ENCODE measurements around the gene CYP4F2. TPM values are rescaled to one million over a fixed set of nuclear protein-coding genes. Genes with fewer than 3 reads are reported as not detected.

CYP4F2 gene
- total RNA-seq, 1 experiment from 2014 or later, result not detected

DNA sequence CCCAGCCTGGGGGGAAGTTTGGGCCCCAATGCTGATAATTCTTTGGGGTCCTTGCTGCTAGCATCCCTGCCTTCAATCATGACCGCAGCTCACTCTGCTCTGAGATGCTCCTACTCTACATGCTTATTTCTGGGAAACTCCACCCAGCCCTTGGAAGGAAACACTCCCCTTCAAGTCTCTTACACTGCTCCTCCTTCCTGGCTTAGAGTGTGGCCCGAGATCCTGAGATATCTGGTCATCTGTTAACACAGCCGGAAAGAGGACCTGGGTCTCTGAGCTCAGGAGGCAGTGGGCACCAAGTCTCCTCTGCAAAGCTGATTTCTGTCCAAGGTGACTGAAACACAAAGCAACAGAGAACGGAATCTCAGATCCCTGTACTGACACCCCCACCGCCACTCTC, 33.0 kb downstream of the CYP4F2 start:
- peaks cover 4% of the 10 kb centered on the region for H3K27me3 Mint-ChIP-seq (ENCODE audit: insufficient read depth, unreplicated experiment)
- no peak overlapping the region for H3K4me3 ChIP-seq (ENCODE audit: low read depth, low read length)
- no peaks in the 10 kb centered on the region for H3K27me3 ChIP-seq (replicated peaks; ENCODE audit: control insufficient read depth, insufficient read depth, low read length)
- no peaks in the 10 kb centered on the region for H3K4me1 ChIP-seq
- no TSS peak for BruUV-seq (replicated peaks)
- no peak overlapping the region for H3K4me3 Mint-ChIP-seq (ENCODE audit: unreplicated experiment)
- no peak overlapping the region for H3K27ac Mint-ChIP-seq (ENCODE audit: unreplicated experiment)
- TF ChIP-seq, protein P1, sequence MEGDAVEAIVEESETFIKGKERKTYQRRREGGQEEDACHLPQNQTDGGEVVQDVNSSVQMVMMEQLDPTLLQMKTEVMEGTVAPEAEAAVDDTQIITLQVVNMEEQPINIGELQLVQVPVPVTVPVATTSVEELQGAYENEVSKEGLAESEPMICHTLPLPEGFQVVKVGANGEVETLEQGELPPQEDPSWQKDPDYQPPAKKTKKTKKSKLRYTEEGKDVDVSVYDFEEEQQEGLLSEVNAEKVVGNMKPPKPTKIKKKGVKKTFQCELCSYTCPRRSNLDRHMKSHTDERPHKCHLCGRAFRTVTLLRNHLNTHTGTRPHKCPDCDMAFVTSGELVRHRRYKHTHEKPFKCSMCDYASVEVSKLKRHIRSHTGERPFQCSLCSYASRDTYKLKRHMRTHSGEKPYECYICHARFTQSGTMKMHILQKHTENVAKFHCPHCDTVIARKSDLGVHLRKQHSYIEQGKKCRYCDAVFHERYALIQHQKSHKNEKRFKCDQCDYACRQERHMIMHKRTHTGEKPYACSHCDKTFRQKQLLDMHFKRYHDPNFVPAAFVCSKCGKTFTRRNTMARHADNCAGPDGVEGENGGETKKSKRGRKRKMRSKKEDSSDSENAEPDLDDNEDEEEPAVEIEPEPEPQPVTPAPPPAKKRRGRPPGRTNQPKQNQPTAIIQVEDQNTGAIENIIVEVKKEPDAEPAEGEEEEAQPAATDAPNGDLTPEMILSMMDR (IDR thresholded peaks at IDR 0.05; ENCODE audit: insufficient read depth in 1 of 2, low read depth in 1 of 2, low read length in 1 of 2, severe bottlenecking in 1 of 2, unreplicated experiment in 1 of 2), result no peak
- no peaks in the 10 kb centered on the region for H3K9me3 Mint-ChIP-seq (ENCODE audit: unreplicated experiment)
- no peak for DNase-seq
- intact Hi-C loops (cut with micrococcal nuclease; ENCODE audit: unreplicated experiment), result no loop called here
- no peaks in the 10 kb centered on the region for H3K9me3 ChIP-seq
- H3K4me1 Mint-ChIP-seq (ENCODE audit: low read depth, unreplicated experiment), result no peaks in the 10 kb centered on the region
- no peaks in the 10 kb centered on the region for H3K36me3 Mint-ChIP-seq (ENCODE audit: insufficient read depth, unreplicated experiment)
- POLR2A ChIA-PET, result no interaction called here
- H3K36me3 ChIP-seq (ENCODE audit: control insufficient read depth, insufficient read depth, low read length), result no peaks in the 10 kb centered on the region
- CTCF ChIA-PET, result no interaction called here

DNA sequence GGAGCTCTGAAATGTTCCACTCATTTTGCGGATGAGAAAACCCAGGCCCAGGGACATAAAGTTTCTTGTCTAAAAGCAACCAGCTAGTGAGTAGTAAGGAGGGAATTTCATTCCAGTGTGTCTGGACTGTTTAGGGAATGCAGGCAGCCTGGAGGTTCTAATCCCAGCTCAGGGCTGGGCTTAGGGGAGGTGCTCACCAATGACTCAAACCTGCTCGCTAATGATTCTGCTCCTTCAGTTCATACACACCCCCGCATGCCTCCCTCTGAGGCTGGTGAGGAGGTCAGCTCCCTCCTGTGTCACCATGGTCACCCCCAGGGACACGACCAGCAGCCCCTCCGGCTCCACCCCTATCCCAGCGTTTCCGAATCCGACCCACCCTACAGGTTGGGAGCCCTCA, 34.6 kb downstream of the CYP4F2 start:
- no peaks in the 10 kb centered on the region for H3K9me3 Mint-ChIP-seq (ENCODE audit: unreplicated experiment)
- CTCF ChIA-PET, result no interaction called here
- no TSS peak for BruUV-seq (replicated peaks)
- intact Hi-C loops (cut with micrococcal nuclease; ENCODE audit: unreplicated experiment), result no loop called here
- H3K27me3 ChIP-seq (replicated peaks; ENCODE audit: control insufficient read depth, insufficient read depth, low read length), result no peaks in the 10 kb centered on the region
- DNase-seq, result no peak
- no peak overlapping the region for H3K4me3 ChIP-seq (ENCODE audit: low read depth, low read length)
- no peak overlapping the region for H3K27ac Mint-ChIP-seq (ENCODE audit: unreplicated experiment)
- H3K36me3 Mint-ChIP-seq (ENCODE audit: insufficient read depth, unreplicated experiment), result no peaks in the 10 kb centered on the region
- no peaks in the 10 kb centered on the region for H3K4me1 ChIP-seq
- no peak overlapping the region for H3K4me3 Mint-ChIP-seq (ENCODE audit: unreplicated experiment)
- POLR2A ChIA-PET, result no interaction called here
- no peaks in the 10 kb centered on the region for H3K36me3 ChIP-seq (ENCODE audit: control insufficient read depth, insufficient read depth, low read length)
- TF ChIP-seq, protein P1 (IDR thresholded peaks at IDR 0.05; ENCODE audit: insufficient read depth in 1 of 2, low read depth in 1 of 2, low read length in 1 of 2, severe bottlenecking in 1 of 2, unreplicated experiment in 1 of 2), result no peak
- H3K27me3 Mint-ChIP-seq (ENCODE audit: insufficient read depth, unreplicated experiment), result peaks cover 3% of the 10 kb centered on the region
- no peaks in the 10 kb centered on the region for H3K4me1 Mint-ChIP-seq (ENCODE audit: low read depth, unreplicated experiment)
- H3K9me3 ChIP-seq, result no peaks in the 10 kb centered on the region

DNA sequence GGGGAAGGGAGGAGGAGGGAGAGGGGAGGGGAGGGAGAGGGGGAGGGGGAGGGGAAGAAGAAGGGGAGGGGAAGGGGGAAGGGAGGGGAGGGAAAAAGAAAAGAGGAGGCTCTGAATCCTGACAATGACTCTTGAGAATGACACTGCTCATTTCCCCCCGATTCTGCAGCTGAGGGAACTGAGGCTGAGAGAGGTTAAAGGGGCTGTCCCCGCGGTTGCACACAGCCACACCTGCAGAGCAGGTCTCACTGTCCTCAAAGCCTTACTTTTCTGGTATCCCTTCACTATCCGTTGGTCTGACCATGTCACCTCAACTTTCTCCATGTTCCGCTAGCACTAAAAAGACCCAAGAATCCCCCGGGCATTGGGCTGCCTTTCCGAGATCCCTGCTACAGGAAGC, 35.4 kb downstream of the CYP4F2 start:
- H3K4me3 Mint-ChIP-seq (ENCODE audit: unreplicated experiment), result no peak overlapping the region
- no peak overlapping the region for H3K4me3 ChIP-seq (ENCODE audit: low read depth, low read length)
- POLR2A ChIA-PET, result no interaction called here
- DNase-seq, result no peak
- TF ChIP-seq, protein P1 (IDR thresholded peaks at IDR 0.05; ENCODE audit: insufficient read depth in 1 of 2, low read depth in 1 of 2, low read length in 1 of 2, severe bottlenecking in 1 of 2, unreplicated experiment in 1 of 2), result no peak
- H3K27me3 ChIP-seq (replicated peaks; ENCODE audit: control insufficient read depth, insufficient read depth, low read length), result no peaks in the 10 kb centered on the region
- CTCF ChIA-PET, result no interaction called here
- H3K9me3 ChIP-seq, result no peaks in the 10 kb centered on the region
- no peaks in the 10 kb centered on the region for H3K4me1 Mint-ChIP-seq (ENCODE audit: low read depth, unreplicated experiment)
- H3K27me3 Mint-ChIP-seq (ENCODE audit: insufficient read depth, unreplicated experiment), result no peaks in the 10 kb centered on the region
- H3K27ac Mint-ChIP-seq (ENCODE audit: unreplicated experiment), result no peak overlapping the region
- H3K4me1 ChIP-seq, result no peaks in the 10 kb centered on the region
- no peaks in the 10 kb centered on the region for H3K9me3 Mint-ChIP-seq (ENCODE audit: unreplicated experiment)
- H3K36me3 ChIP-seq (ENCODE audit: control insufficient read depth, insufficient read depth, low read length), result no peaks in the 10 kb centered on the region
- H3K36me3 Mint-ChIP-seq (ENCODE audit: insufficient read depth, unreplicated experiment), result no peaks in the 10 kb centered on the region
- intact Hi-C loops (cut with micrococcal nuclease; ENCODE audit: unreplicated experiment), result no loop called here
- BruUV-seq (replicated peaks), result no TSS peak
